Suprapubic skin (tissue), 3 donors: ENCODE results near the gene TMEM272.

ENCODE experiments used
- CTCF ChIP-seq, 2 donors: fragments of 200-600 bp in 1 of 2; fragments of 450-650 bp in 1 of 2; sonication (generic) in 1 of 2; IDR thresholded peaks; one replicate each; pipeline ENCODE4 v1.5.1; 2016 to 2019; ENCODE audit warnings: antibody characterized with exemption in 2 of 2, mild to moderate bottlenecking in 1 of 2, moderate library complexity in 1 of 2
- POLR2A ChIP-seq, 2 donors: fragments of 450-650 bp; IDR thresholded peaks; one replicate each; pipeline ENCODE4 v1.6.1; 2017; ENCODE audit warnings: antibody characterized with exemption in 2 of 2, mild to moderate bottlenecking in 2 of 2, moderate library complexity in 2 of 2

- TF ChIP-seq POLR2A (IDR thresholded peaks at IDR 0.05) (no peak), CTCF (IDR thresholded peaks at IDR 0.05) (no peak)
These were observed 19.2 kb downstream of the TMEM272 start for GRCh38 chr13:51825681-51826254.
